ENCODE data around the gene RHBDL1. TPM values are rescaled to one million over a fixed set of nuclear protein-coding genes. Genes with fewer than 3 reads are reported as not detected.

The RHBDL1 gene
- total and polyA plus RNA-seq, 5 donors from 2014 or later: 0.49 to 3.2 (median 1.2) TPM; not detected in 1

DNA sequence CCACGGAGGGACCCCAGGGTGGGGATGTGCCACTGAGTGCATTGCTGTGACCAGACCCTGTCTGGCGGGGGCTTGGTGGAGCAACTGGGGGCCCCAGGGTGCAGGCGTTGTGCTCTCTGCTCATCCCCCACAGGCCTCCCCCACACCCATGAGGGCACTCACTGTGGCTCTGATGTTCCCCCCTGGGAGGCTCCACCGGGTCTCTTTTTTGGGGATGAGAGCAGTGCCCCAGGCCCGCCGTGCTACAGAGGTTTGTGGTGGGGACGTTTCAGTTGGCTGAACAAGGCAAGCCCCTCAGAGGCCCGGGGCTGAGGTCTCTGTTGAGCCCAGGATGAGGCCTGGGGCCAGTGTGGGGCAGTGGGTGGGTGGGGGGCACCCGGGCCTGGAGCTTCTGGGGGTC lies 48.2 kb downstream of the RHBDL1 start:
- Histone ChIP-seq H3K27me3 (ENCODE audit: control insufficient read depth, insufficient read depth, low read length) (no peaks in the 10 kb centered on the region), H3K27ac (ENCODE audit: insufficient read depth, low read length, poor library complexity, severe bottlenecking) (peak overlapping the region; percentile 47), H3K9me3 (ENCODE audit: control insufficient read depth in 2 of 2, low read length in 2 of 2) (no peaks in the 10 kb centered on the region), H3K4me1 (ENCODE audit: control insufficient read depth, insufficient read depth, low read length, poor library complexity, severe bottlenecking) (peaks cover 58% of the 10 kb centered on the region), H3K4me3 (ENCODE audit: low read depth, low read length) (no peak overlapping the region), H3K36me3 (ENCODE audit: control insufficient read depth, insufficient read depth, low read length) (no peaks in the 10 kb centered on the region)
- DNase-seq (no peak), ATAC-seq (ENCODE audit: low read depth in 2 of 2) (no peak)
- H3K27me3 Mint-ChIP-seq: no peaks in the 10 kb centered on the region
- H3K27ac Mint-ChIP-seq: peak overlapping the region in 1 of 3 donors; percentile 66
- no peaks in the 10 kb centered on the region for H3K36me3 Mint-ChIP-seq
- no peaks in the 10 kb centered on the region for H3K9me3 Mint-ChIP-seq
- peak overlapping the region in 1 of 4 donors; percentile 51 for H3K4me3 Mint-ChIP-seq
- H3K4me1 Mint-ChIP-seq: peaks cover 0 to 42% (median 9%) of the 10 kb centered on the region in 4 donors

DNA sequence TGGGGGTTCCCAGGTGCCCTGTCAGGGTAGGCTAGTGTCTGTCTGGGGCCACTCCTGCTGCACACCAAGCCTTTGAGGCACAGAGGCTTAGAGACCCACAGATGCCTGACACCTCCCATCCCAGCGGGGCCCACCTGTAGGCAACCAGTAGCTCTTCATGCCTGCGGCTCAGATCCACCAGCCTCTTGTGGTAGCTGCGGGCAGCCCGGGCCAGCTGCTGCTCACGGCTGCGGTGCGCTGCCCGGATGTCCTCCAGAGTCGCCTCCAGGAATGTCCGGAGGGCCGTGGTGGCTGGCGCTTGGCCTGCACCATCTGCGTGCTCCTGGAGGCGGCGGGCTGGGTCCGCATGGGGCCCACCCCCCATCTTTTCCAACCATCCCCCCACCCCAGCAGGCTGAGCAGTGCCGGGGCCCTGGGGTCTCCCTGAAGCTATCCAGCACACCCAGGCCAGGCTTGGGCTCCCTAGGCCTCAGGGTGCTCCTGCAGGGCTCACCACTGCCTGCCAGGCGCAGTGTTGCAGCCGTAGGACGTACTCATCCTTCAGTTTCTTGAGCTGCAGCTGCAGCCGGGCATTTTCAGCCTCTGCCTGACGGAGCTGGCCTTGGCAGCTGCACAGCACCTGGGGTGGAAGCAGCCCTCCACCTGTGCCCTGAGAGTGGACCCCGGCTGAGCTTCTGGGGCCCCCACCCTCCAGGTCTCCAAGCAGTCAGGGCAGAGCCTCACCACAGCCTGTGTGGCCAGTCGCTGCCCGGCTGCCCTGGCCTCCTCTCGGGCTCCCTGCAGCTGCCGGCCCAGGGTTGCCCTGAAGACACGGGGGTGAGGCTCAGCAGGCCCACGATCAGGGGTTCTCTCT lies 48.9 kb downstream of the RHBDL1 start:
- Mint-ChIP-seq H3K9me3 (no peaks in the 10 kb centered on the region), H3K27me3 (no peaks in the 10 kb centered on the region), H3K4me1 (peaks cover 0 to 34% (median 4%) of the 10 kb centered on the region in 4 donors), H3K27ac (no peak overlapping the region), H3K36me3 (no peaks in the 10 kb centered on the region), H3K4me3 (peak overlapping the region in 2 of 4 donors; percentile 52 to 76)
- Histone ChIP-seq H3K36me3 (ENCODE audit: control insufficient read depth, insufficient read depth, low read length) (no peaks in the 10 kb centered on the region), H3K27ac (ENCODE audit: insufficient read depth, low read length, poor library complexity, severe bottlenecking) (peak overlapping the region; percentile 47), H3K4me1 (ENCODE audit: control insufficient read depth, insufficient read depth, low read length, poor library complexity, severe bottlenecking) (peaks cover 55% of the 10 kb centered on the region), H3K4me3 (ENCODE audit: low read depth, low read length) (no peak overlapping the region), H3K9me3 (ENCODE audit: control insufficient read depth in 2 of 2, low read length in 2 of 2) (no peaks in the 10 kb centered on the region), H3K27me3 (ENCODE audit: control insufficient read depth, insufficient read depth, low read length) (no peaks in the 10 kb centered on the region)
- ATAC-seq (ENCODE audit: low read depth in 2 of 2): no peak
- DNase-seq: no peak

DNA sequence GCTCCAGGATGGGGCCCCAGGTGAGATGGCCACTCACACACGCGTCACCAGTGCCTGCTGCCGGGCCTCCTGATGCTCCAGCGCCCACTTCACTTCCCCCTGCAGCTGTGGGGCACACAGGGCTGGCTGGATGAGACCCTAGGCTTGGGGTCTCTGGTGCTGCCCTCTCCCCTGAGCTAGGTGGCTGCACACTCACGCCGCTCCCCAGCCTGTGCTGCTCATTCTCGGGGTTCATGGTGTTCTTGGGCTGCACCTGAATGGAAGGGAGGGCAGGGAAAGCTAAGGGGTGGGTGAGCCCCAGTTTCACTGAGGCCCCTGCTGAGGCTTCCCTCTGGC lies 49.5 kb downstream of the RHBDL1 start:
- H3K27ac Mint-ChIP-seq: no peak overlapping the region
- H3K9me3 Mint-ChIP-seq: no peaks in the 10 kb centered on the region
- Histone ChIP-seq H3K9me3 (ENCODE audit: control insufficient read depth in 2 of 2, low read length in 2 of 2) (no peaks in the 10 kb centered on the region), H3K4me3 (ENCODE audit: low read depth, low read length) (no peak overlapping the region), H3K27ac (ENCODE audit: insufficient read depth, low read length, poor library complexity, severe bottlenecking) (no peak overlapping the region), H3K4me1 (ENCODE audit: control insufficient read depth, insufficient read depth, low read length, poor library complexity, severe bottlenecking) (peaks cover 49% of the 10 kb centered on the region), H3K36me3 (ENCODE audit: control insufficient read depth, insufficient read depth, low read length) (no peaks in the 10 kb centered on the region), H3K27me3 (ENCODE audit: control insufficient read depth, insufficient read depth, low read length) (no peaks in the 10 kb centered on the region)
- H3K4me1 Mint-ChIP-seq: peaks cover 0 to 28% (median 1%) of the 10 kb centered on the region in 4 donors
- H3K36me3 Mint-ChIP-seq: no peaks in the 10 kb centered on the region
- H3K4me3 Mint-ChIP-seq: peak overlapping the region; percentile 47 to 76 (median 54)
- ATAC-seq (ENCODE audit: low read depth in 2 of 2) (no peak), DNase-seq (no peak)
- no peaks in the 10 kb centered on the region for H3K27me3 Mint-ChIP-seq

DNA sequence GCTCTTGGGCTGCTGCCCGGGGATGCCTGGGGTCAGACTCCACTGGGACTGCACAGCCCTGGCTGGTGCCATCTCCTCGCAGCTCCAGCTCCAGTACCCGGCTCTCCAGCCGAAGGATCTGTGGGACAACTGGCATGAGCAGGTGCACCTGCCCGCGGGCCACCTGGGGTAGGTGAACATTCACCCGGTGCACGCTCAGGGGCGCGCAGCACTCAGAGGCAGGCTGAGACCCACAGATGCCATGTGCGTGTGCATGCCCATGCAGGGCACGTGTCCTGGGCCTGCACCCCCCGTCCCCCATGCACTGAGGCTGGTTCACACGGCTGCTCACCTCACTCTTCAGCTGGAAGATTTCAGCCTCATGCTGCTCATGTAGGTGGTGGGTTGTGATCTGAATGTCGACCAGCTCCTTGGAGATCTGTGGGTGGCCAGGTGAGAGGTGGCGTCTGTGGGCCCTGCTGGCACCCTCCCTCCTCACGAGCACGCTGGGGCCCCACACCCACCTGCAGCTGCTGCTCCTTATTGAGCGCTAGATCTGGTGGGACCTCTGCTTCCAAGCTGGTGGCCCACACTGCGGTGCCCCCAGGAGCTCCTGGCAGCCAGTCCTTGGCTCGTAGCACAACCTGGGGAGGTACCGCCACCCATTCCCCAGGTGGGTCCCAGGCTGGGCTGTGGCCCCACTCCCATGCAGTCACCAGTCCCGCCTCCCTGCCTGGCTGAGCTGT lies 50.2 kb downstream of the RHBDL1 start:
- no peak overlapping the region for H3K4me3 ChIP-seq (ENCODE audit: low read depth, low read length)
- Mint-ChIP-seq H3K27ac (no peak overlapping the region), H3K4me3 (peak overlapping the region; percentile 46 to 76 (median 66)), H3K4me1 (peaks cover 0 to 23% (median 0%) of the 10 kb centered on the region in 4 donors), H3K9me3 (no peaks in the 10 kb centered on the region), H3K27me3 (no peaks in the 10 kb centered on the region), H3K36me3 (no peaks in the 10 kb centered on the region)
- no peak overlapping the region for H3K27ac ChIP-seq (ENCODE audit: insufficient read depth, low read length, poor library complexity, severe bottlenecking)
- peaks cover 43% of the 10 kb centered on the region for H3K4me1 ChIP-seq (ENCODE audit: control insufficient read depth, insufficient read depth, low read length, poor library complexity, severe bottlenecking)
- H3K36me3 ChIP-seq (ENCODE audit: control insufficient read depth, insufficient read depth, low read length): no peaks in the 10 kb centered on the region
- H3K27me3 ChIP-seq (ENCODE audit: control insufficient read depth, insufficient read depth, low read length): no peaks in the 10 kb centered on the region
- no peaks in the 10 kb centered on the region for H3K9me3 ChIP-seq (ENCODE audit: control insufficient read depth in 2 of 2, low read length in 2 of 2)
- ATAC-seq (ENCODE audit: low read depth in 2 of 2) (no peak), DNase-seq (no peak)

DNA sequence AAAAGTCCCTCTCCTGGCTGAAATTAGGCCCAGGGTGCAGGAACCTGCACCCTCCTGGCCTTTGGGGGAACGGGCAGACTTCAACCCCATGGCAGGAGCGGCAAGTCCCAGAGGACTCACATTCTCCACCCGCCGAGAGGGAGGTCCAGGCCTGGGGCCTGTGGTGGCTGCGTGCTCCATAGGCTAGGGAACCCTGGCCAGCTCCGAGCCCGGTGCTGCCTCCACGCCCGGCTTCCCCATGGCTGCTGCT lies 50.6 kb downstream of the RHBDL1 start:
- Histone ChIP-seq H3K4me1 (ENCODE audit: control insufficient read depth, insufficient read depth, low read length, poor library complexity, severe bottlenecking) (peaks cover 40% of the 10 kb centered on the region), H3K4me3 (ENCODE audit: low read depth, low read length) (no peak overlapping the region), H3K36me3 (ENCODE audit: control insufficient read depth, insufficient read depth, low read length) (no peaks in the 10 kb centered on the region), H3K27me3 (ENCODE audit: control insufficient read depth, insufficient read depth, low read length) (no peaks in the 10 kb centered on the region), H3K27ac (ENCODE audit: insufficient read depth, low read length, poor library complexity, severe bottlenecking) (peak overlapping the region; percentile 51), H3K9me3 (ENCODE audit: control insufficient read depth in 2 of 2, low read length in 2 of 2) (no peaks in the 10 kb centered on the region)
- H3K4me3 Mint-ChIP-seq: peak overlapping the region in 2 of 4 donors; percentile 76
- H3K4me1 Mint-ChIP-seq: peaks cover 0 to 23% (median 0%) of the 10 kb centered on the region in 4 donors
- no peak for DNase-seq
- no peaks in the 10 kb centered on the region for H3K9me3 Mint-ChIP-seq
- H3K27ac Mint-ChIP-seq: no peak overlapping the region
- H3K27me3 Mint-ChIP-seq: no peaks in the 10 kb centered on the region
- ATAC-seq (ENCODE audit: low read depth in 2 of 2): no peak
- no peaks in the 10 kb centered on the region for H3K36me3 Mint-ChIP-seq

DNA sequence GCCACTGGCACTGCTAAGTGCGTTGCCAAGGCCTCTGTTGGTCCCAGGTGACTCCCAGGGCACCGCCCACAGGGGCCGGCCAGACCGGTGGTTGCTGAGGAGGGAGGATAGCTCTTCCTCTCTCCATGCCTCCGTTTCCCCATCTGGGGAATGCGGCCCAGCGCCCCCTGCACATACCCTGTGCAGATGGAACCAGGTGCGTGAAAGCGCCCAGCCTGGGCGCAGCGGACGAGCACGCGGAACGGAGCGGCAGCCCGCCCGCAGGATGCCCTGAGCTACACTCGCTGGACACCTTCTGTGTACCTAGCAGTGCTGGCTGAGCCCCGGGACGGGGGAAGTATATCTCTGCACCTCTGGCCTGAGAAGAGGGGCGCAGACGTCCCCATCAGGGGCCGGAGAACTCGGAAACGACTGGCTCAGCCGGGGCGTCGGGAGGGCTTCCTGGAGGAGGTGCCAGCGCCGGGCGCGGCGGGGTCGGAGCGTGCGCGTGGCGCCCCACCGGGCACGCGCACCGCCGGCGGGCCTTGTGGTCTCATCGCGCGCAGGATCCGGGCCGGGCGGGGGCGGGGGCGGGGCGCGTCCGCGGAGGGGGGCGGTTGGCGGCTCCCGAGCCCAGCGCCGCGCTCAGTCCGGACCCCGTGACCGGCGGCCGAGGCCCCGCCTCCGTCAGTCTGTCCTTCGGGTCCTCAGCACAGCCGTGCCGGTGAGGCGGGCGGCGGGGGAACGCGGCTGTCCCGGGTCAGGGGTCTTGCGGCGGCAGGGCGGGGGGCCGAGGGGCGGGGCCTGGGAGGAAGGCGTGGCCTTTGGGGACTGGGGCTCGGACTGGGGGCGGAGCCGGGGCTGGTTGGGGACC lies 51.2 kb downstream of the RHBDL1 start, which contains the start of the genes CCDC78 and HAGHL:
Gene CCDC78 (minus strand): TSS at position 6 of the 853 bp plus-strand sequence. CDS start 76 bp downstream, outside the sequence.
Gene HAGHL (plus strand): TSS at position 669 of the 853 bp plus-strand sequence. CDS start 404 bp downstream, outside the sequence.
- Mint-ChIP-seq H3K9me3 (no peaks in the 10 kb centered on the region), H3K36me3 (no peaks in the 10 kb centered on the region)

DNA sequence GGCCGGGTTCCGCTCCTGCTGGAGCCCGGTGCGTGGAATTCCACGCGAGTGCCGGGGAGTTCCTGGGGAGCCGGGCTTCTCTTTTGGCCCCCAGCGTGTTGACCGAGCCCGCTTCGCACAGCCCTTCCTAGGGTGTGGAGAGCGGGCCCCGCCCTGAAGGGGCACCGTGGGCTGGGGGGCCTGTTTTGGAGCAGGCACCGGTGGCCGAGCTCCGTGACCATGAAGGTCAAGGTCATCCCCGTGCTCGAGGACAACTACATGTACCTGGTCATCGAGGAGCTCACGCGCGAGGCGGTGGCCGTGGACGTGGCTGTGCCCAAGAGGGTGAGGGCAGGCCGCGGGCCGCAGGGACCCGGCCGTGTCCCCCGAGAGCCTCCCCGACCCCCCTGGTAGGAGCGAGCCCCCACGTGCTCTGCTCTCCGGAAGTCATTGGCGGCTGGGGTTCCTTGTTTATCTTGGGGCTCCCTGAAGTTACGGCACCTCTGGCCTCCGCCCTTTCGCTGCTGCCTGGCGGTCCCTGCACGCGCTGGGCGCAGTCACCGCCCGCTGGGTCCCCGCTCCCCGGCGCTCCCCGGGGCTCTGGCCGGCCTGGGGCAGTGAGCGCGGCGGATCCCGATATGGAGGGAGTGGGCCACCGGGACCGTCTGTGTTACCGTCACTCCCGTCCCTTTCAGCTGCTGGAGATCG lies 52.0 kb downstream of the RHBDL1 start:
- Histone ChIP-seq H3K4me1 (ENCODE audit: control insufficient read depth, insufficient read depth, low read length, poor library complexity, severe bottlenecking) (peaks cover 27% of the 10 kb centered on the region), H3K27ac (ENCODE audit: insufficient read depth, low read length, poor library complexity, severe bottlenecking) (peak overlapping the region; percentile 71), H3K36me3 (ENCODE audit: control insufficient read depth, insufficient read depth, low read length) (peaks cover 2% of the 10 kb centered on the region), H3K27me3 (ENCODE audit: control insufficient read depth, insufficient read depth, low read length) (no peaks in the 10 kb centered on the region), H3K9me3 (ENCODE audit: control insufficient read depth in 2 of 2, low read length in 2 of 2) (no peaks in the 10 kb centered on the region), H3K4me3 (ENCODE audit: low read depth, low read length) (peak overlapping the region; percentile 11)
- Mint-ChIP-seq H3K27ac (no peak overlapping the region), H3K4me1 (peaks cover 0 to 17% (median 0%) of the 10 kb centered on the region in 4 donors), H3K4me3 (peak overlapping the region; percentile 38 to 48 (median 46)), H3K27me3 (no peaks in the 10 kb centered on the region), H3K9me3 (no peaks in the 10 kb centered on the region), H3K36me3 (no peaks in the 10 kb centered on the region)
- ATAC-seq (ENCODE audit: low read depth in 2 of 2) (peak in 1 of 2 donors; percentile 6), DNase-seq (peak in 1 of 3 donors; percentile 59)

More for the DNA sequence above, 51.2 kb downstream of the RHBDL1 start, which contains the start of the genes CCDC78 and HAGHL:
- DNase-seq (peak; percentile 55 to 62 (median 59)), ATAC-seq (ENCODE audit: low read depth in 2 of 2) (peak; percentile 21 to 32)
- Mint-ChIP-seq H3K4me1 (peaks cover 0 to 23% (median 0%) of the 10 kb centered on the region in 4 donors), H3K4me3 (peak within 1 kb of the TSS; percentile 76 to 85 (median 79)), H3K27ac (peak within 1 kb of the TSS in 2 of 3 donors; percentile 66 to 73), H3K27me3 (no peaks in the 10 kb centered on the region)
- H3K36me3 ChIP-seq (ENCODE audit: control insufficient read depth, insufficient read depth, low read length): no peaks in the 10 kb centered on the region
- H3K4me3 ChIP-seq (ENCODE audit: low read depth, low read length): peak within 1 kb of the TSS; percentile 11
- H3K9me3 ChIP-seq (ENCODE audit: control insufficient read depth in 2 of 2, low read length in 2 of 2): no peaks in the 10 kb centered on the region
- no peaks in the 10 kb centered on the region for H3K27me3 ChIP-seq (ENCODE audit: control insufficient read depth, insufficient read depth, low read length)
- H3K4me1 ChIP-seq (ENCODE audit: control insufficient read depth, insufficient read depth, low read length, poor library complexity, severe bottlenecking): peaks cover 35% of the 10 kb centered on the region
- H3K27ac ChIP-seq (ENCODE audit: insufficient read depth, low read length, poor library complexity, severe bottlenecking): peak within 1 kb of the TSS; percentile 71

All from CD4-positive, CD25-positive, alpha-beta regulatory T cell (primary cell).